Measurements from ENCODE around the gene POTEF. TPM values are rescaled to one million over a fixed set of nuclear protein-coding genes. Genes with fewer than 3 reads are reported as not detected.
"Not testable (repeated sequence)": the region's sequence is repeated elsewhere in the genome, so short reads cannot be mapped to it uniquely, and the experiment has no call there.

Gene POTEF
- total RNA-seq, 2 donors from 2014 or later: not detected

GRCh38 chr2:130143266-130144039 is 14.4 kb upstream of the POTEF start:
- H3K9me3 ChIP-seq (ENCODE audit: control insufficient read depth, low read length, poor library complexity, severe bottlenecking); DNase-seq; H3K27me3 Mint-ChIP-seq; H3K36me3 Mint-ChIP-seq (ENCODE audit: low read depth); ATAC-seq: not testable (repeated sequence)
- H3K4me1 Mint-ChIP-seq: peaks cover 13% of the 10 kb centered on the region
- peak overlapping the region; percentile 80 for H3K27ac Mint-ChIP-seq
- H3K4me3 Mint-ChIP-seq: peak overlapping the region; percentile 89

- H3K4me3 Mint-ChIP-seq: peak overlapping the region; percentile 87
- peak overlapping the region; percentile 80 for H3K27ac Mint-ChIP-seq
- H3K36me3 Mint-ChIP-seq (ENCODE audit: low read depth); DNase-seq; H3K9me3 ChIP-seq (ENCODE audit: control insufficient read depth, low read length, poor library complexity, severe bottlenecking); ATAC-seq; H3K27me3 Mint-ChIP-seq: not testable (repeated sequence)
- H3K4me1 Mint-ChIP-seq: peaks cover 11% of the 10 kb centered on the region
These were observed 13.6 kb upstream of the POTEF start for GRCh38 chr2:130142396-130143265.

- not testable (repeated sequence) for H3K27ac Mint-ChIP-seq; ATAC-seq; H3K4me3 Mint-ChIP-seq; H3K27me3 Mint-ChIP-seq; DNase-seq; H3K9me3 ChIP-seq (ENCODE audit: control insufficient read depth, low read length, poor library complexity, severe bottlenecking); H3K36me3 Mint-ChIP-seq (ENCODE audit: low read depth)
- H3K4me1 Mint-ChIP-seq: peaks cover 11% of the 10 kb centered on the region
These were observed 12.8 kb upstream of the POTEF start for GRCh38 chr2:130141645-130142370.

- not testable (repeated sequence) for H3K9me3 ChIP-seq (ENCODE audit: control insufficient read depth, low read length, poor library complexity, severe bottlenecking); H3K27me3 Mint-ChIP-seq; ATAC-seq; DNase-seq; H3K36me3 Mint-ChIP-seq (ENCODE audit: low read depth); H3K4me1 Mint-ChIP-seq; H3K27ac Mint-ChIP-seq; H3K4me3 Mint-ChIP-seq
These were observed 12.0 kb upstream of the POTEF start for GRCh38 chr2:130141002-130141401.

- not testable (repeated sequence) for H3K27ac Mint-ChIP-seq; DNase-seq; H3K27me3 Mint-ChIP-seq; H3K36me3 Mint-ChIP-seq (ENCODE audit: low read depth); ATAC-seq; H3K4me1 Mint-ChIP-seq; H3K9me3 ChIP-seq (ENCODE audit: control insufficient read depth, low read length, poor library complexity, severe bottlenecking); H3K4me3 Mint-ChIP-seq
These were observed 11.5 kb upstream of the POTEF start for GRCh38 chr2:130140516-130140915.

- DNase-seq; H3K27ac Mint-ChIP-seq; H3K36me3 Mint-ChIP-seq (ENCODE audit: low read depth); H3K27me3 Mint-ChIP-seq; H3K9me3 ChIP-seq (ENCODE audit: control insufficient read depth, low read length, poor library complexity, severe bottlenecking); H3K4me1 Mint-ChIP-seq; ATAC-seq; H3K4me3 Mint-ChIP-seq: not testable (repeated sequence)
These were observed 10.6 kb upstream of the POTEF start for GRCh38 chr2:130139331-130140280.

GRCh38 chr2:130138841-130139251 is 9.8 kb upstream of the POTEF start:
- not testable (repeated sequence) for H3K4me3 Mint-ChIP-seq; H3K4me1 Mint-ChIP-seq; H3K27ac Mint-ChIP-seq; H3K9me3 ChIP-seq (ENCODE audit: control insufficient read depth, low read length, poor library complexity, severe bottlenecking); DNase-seq; ATAC-seq; H3K36me3 Mint-ChIP-seq (ENCODE audit: low read depth); H3K27me3 Mint-ChIP-seq

GRCh38 chr2:130138326-130138725 is 9.3 kb upstream of the POTEF start:
- H3K4me3 Mint-ChIP-seq; DNase-seq; H3K27me3 Mint-ChIP-seq; H3K4me1 Mint-ChIP-seq; H3K27ac Mint-ChIP-seq; H3K36me3 Mint-ChIP-seq (ENCODE audit: low read depth); H3K9me3 ChIP-seq (ENCODE audit: control insufficient read depth, low read length, poor library complexity, severe bottlenecking); ATAC-seq: not testable (repeated sequence)

GRCh38 chr2:130137118-130137517 is 8.1 kb upstream of the POTEF start:
- not testable (repeated sequence) for DNase-seq; H3K9me3 ChIP-seq (ENCODE audit: control insufficient read depth, low read length, poor library complexity, severe bottlenecking); ATAC-seq; H3K27me3 Mint-ChIP-seq; H3K36me3 Mint-ChIP-seq (ENCODE audit: low read depth); H3K4me1 Mint-ChIP-seq; H3K4me3 Mint-ChIP-seq; H3K27ac Mint-ChIP-seq

- H3K36me3 Mint-ChIP-seq (ENCODE audit: low read depth); ATAC-seq; H3K27me3 Mint-ChIP-seq; H3K4me1 Mint-ChIP-seq; H3K27ac Mint-ChIP-seq; DNase-seq; H3K9me3 ChIP-seq (ENCODE audit: control insufficient read depth, low read length, poor library complexity, severe bottlenecking); H3K4me3 Mint-ChIP-seq: not testable (repeated sequence)
These were observed 7.5 kb upstream of the POTEF start for GRCh38 chr2:130136546-130136945.

GRCh38 chr2:130135692-130136541 is 6.9 kb upstream of the POTEF start:
- H3K36me3 Mint-ChIP-seq (ENCODE audit: low read depth): no peaks in the 10 kb centered on the region
- no peaks in the 10 kb centered on the region for H3K9me3 ChIP-seq (ENCODE audit: control insufficient read depth, low read length, poor library complexity, severe bottlenecking)
- H3K4me3 Mint-ChIP-seq: no peak overlapping the region
- H3K27ac Mint-ChIP-seq: no peak overlapping the region
- ATAC-seq (no peak), DNase-seq (no peak)
- no peaks in the 10 kb centered on the region for H3K4me1 Mint-ChIP-seq
- H3K27me3 Mint-ChIP-seq: peaks cover 5% of the 10 kb centered on the region

GRCh38 chr2:130128464-130128863 is 558 bp downstream of the POTEF start:
- not testable (repeated sequence) for DNase-seq; H3K4me3 Mint-ChIP-seq; ATAC-seq; H3K36me3 Mint-ChIP-seq (ENCODE audit: low read depth); H3K27me3 Mint-ChIP-seq; H3K27ac Mint-ChIP-seq; H3K9me3 ChIP-seq (ENCODE audit: control insufficient read depth, low read length, poor library complexity, severe bottlenecking); H3K4me1 Mint-ChIP-seq
